Uterus (tissue), 4 donors: ENCODE measurements around the gene ITGB3BP. TPM values are rescaled to one million over a fixed set of nuclear protein-coding genes. Genes with fewer than 3 reads are reported as not detected.

Experiments
- DNase-seq, 2 donors: peaks; one replicate each; pipeline ENCODE4 v3.0.0-alpha.2; 2019 to 2020
- H3K27ac ChIP-seq, 2 donors: fragments of 200-600 bp; sonication (generic); 1 replicate in 1 of 2; 2 replicates in 1 of 2; pipeline ENCODE4 v1.5.1; 2016 to 2018
- H3K27me3 ChIP-seq, 2 donors: fragments of 200-600 bp; sonication (generic); one replicate each; pipeline ENCODE4 v1.5.1; 2018 to 2019; ENCODE audit warnings: control low read depth in 1 of 2
- H3K36me3 ChIP-seq, 2 donors: fragments of 200-600 bp; sonication (generic); one replicate each; pipeline ENCODE4 v1.5.1; 2019; ENCODE audit warnings: control low read depth in 1 of 2
- H3K4me1 ChIP-seq, 2 donors: fragments of 200-600 bp; sonication (generic); one replicate each; pipeline ENCODE4 v1.5.1; 2018 to 2019; ENCODE audit warnings: control low read depth in 1 of 2
- H3K4me3 ChIP-seq, 2 donors: fragments of 200-600 bp; sonication (generic); 1 replicate in 1 of 2; 2 replicates in 1 of 2; pipeline ENCODE4 v1.5.1; 2018 to 2019; ENCODE audit warnings: mild to moderate bottlenecking in 1 of 2
- H3K9me3 ChIP-seq, 2 donors: fragments of 200-600 bp; sonication (generic); one replicate each; pipeline ENCODE4 v1.5.1; 2019; ENCODE audit warnings: control low read depth in 1 of 2
- POLR2A ChIP-seq, 2 donors: fragments of 450-650 bp; IDR thresholded peaks; one replicate each; pipeline ENCODE4 v1.6.1; 2016; ENCODE audit warnings: antibody characterized with exemption in 2 of 2, mild to moderate bottlenecking in 1 of 2, moderate library complexity in 1 of 2
- intact Hi-C: fragments of 100-400 bp; cut with DNase I; formaldehyde crosslinking; loops from one replicate; pipeline ENCODE4 v1.15.1; 2023; ENCODE audit warnings: low total_unique reads
- total RNA-seq, 4 donors: library from RNA; depleted of rRNA in 3 of 4; stranded (reverse); fragments of >200 nt in 3 of 4; gene quantifications; one replicate each; pipeline versions ENCODE4 v1.1.0 to v1.2.4, GENCODE V29; 2014 to 2023
- TF ChIP-seq, protein P1 (sequence below), 4 experiments: fragments of 200-600 bp in 2 of 4; fragments of 450-650 bp in 2 of 4; sonication (generic) in 2 of 4; IDR thresholded peaks; one replicate each; pipeline ENCODE4 v1.5.1; 2016 to 2019; ENCODE audit warnings: antibody characterized with exemption in 4 of 4, mild to moderate bottlenecking in 2 of 4, moderate library complexity in 1 of 4
- donor health status: DM: yes; HTN: yes; CAD: no.

Gene ITGB3BP
- total RNA-seq, 4 donors from 2014 or later = 5.4 to 56.8 (median 30.4) TPM

GRCh38 chr1:63559357-63559756 lies 36.3 kb upstream of the ITGB3BP start:
- TF ChIP-seq POLR2A (IDR thresholded peaks at IDR 0.05) = no peak
- TF ChIP-seq, protein P1, sequence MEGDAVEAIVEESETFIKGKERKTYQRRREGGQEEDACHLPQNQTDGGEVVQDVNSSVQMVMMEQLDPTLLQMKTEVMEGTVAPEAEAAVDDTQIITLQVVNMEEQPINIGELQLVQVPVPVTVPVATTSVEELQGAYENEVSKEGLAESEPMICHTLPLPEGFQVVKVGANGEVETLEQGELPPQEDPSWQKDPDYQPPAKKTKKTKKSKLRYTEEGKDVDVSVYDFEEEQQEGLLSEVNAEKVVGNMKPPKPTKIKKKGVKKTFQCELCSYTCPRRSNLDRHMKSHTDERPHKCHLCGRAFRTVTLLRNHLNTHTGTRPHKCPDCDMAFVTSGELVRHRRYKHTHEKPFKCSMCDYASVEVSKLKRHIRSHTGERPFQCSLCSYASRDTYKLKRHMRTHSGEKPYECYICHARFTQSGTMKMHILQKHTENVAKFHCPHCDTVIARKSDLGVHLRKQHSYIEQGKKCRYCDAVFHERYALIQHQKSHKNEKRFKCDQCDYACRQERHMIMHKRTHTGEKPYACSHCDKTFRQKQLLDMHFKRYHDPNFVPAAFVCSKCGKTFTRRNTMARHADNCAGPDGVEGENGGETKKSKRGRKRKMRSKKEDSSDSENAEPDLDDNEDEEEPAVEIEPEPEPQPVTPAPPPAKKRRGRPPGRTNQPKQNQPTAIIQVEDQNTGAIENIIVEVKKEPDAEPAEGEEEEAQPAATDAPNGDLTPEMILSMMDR (IDR thresholded peaks at IDR 0.05) = no peak
- H3K4me1 ChIP-seq = no peaks in the 10 kb centered on the region
- H3K4me3 ChIP-seq = no peak overlapping the region
- intact Hi-C loops = no loop called here
- H3K9me3 ChIP-seq = no peaks in the 10 kb centered on the region
- no peaks in the 10 kb centered on the region for H3K27me3 ChIP-seq
- no peaks in the 10 kb centered on the region for H3K36me3 ChIP-seq
- H3K27ac ChIP-seq = no peak overlapping the region
- DNase-seq = no peak

GRCh38 chr1:63557365-63557987 lies 34.5 kb upstream of the ITGB3BP start:
- H3K4me3 ChIP-seq = no peak overlapping the region
- no peaks in the 10 kb centered on the region for H3K27me3 ChIP-seq
- intact Hi-C loops = no loop called here
- no peaks in the 10 kb centered on the region for H3K4me1 ChIP-seq
- H3K27ac ChIP-seq = no peak overlapping the region
- TF ChIP-seq, protein P1 (IDR thresholded peaks at IDR 0.05) = peak in 1 of 4 experiments; percentile 19
- TF ChIP-seq POLR2A (IDR thresholded peaks at IDR 0.05) = no peak
- no peak for DNase-seq
- no peaks in the 10 kb centered on the region for H3K9me3 ChIP-seq
- H3K36me3 ChIP-seq = no peaks in the 10 kb centered on the region

- Histone ChIP-seq H3K4me1 (no peaks in the 10 kb centered on the region), H3K27ac (no peak overlapping the region), H3K4me3 (no peak overlapping the region), H3K36me3 (no peaks in the 10 kb centered on the region), H3K27me3 (no peaks in the 10 kb centered on the region), H3K9me3 (no peaks in the 10 kb centered on the region)
- DNase-seq = no peak
- TF ChIP-seq POLR2A (IDR thresholded peaks at IDR 0.05) = no peak
- TF ChIP-seq, protein P1 (IDR thresholded peaks at IDR 0.05) = no peak
- intact Hi-C loops = no loop called here
Observed at GRCh38 chr1:63555480-63555879, 32.5 kb upstream of the ITGB3BP start.

- no peaks in the 10 kb centered on the region for H3K36me3 ChIP-seq
Observed at GRCh38 chr1:63548877-63549276, 25.9 kb upstream of the ITGB3BP start.

DNA sequence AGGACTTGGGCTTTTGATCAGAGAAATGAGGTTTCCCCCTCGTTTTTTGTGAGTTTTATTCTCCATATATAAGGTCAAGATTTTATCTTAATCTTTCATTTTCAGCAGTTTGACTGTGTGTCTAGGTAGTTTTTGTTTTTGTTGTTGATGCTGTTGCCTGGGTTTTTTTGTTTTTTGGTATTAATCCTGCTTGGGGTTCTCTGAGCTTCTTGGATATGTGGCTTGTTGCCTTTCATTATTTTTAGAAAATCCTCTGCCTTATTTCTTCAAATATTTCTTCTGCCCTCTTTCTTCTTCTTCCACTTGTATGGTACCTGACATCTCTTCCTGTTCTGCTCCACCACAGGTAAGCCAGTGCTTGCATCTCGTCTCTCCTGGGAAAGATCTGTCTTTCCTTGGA lies 25.3 kb upstream of the ITGB3BP start:
- no peaks in the 10 kb centered on the region for H3K27me3 ChIP-seq
- TF ChIP-seq POLR2A (IDR thresholded peaks at IDR 0.05) = no peak
- TF ChIP-seq, protein P1 (IDR thresholded peaks at IDR 0.05) = no peak
- H3K9me3 ChIP-seq = no peaks in the 10 kb centered on the region
- no peak for DNase-seq
- intact Hi-C loops = no loop called here
- H3K4me1 ChIP-seq = no peaks in the 10 kb centered on the region
- H3K27ac ChIP-seq = no peak overlapping the region
- H3K36me3 ChIP-seq = no peaks in the 10 kb centered on the region
- no peak overlapping the region for H3K4me3 ChIP-seq

More at GRCh38 chr1:63548877-63549276, 25.9 kb upstream of the ITGB3BP start:
- DNase-seq = no peak
- Histone ChIP-seq H3K27ac (no peak overlapping the region), H3K4me3 (no peak overlapping the region), H3K27me3 (no peaks in the 10 kb centered on the region), H3K9me3 (no peaks in the 10 kb centered on the region), H3K4me1 (no peaks in the 10 kb centered on the region)
- no peak for TF ChIP-seq POLR2A (IDR thresholded peaks at IDR 0.05)
- TF ChIP-seq, protein P1 (IDR thresholded peaks at IDR 0.05) = no peak
- intact Hi-C loops = no loop called here
